WTC11 (cell line): ENCODE results near the gene TAF4. TPM values are rescaled to one million over a fixed set of nuclear protein-coding genes. Genes with fewer than 3 reads are reported as not detected.
A peak's percentile ranks its signal among the peaks of the same experiment; 100 is the strongest.

Experiments
- ATAC-seq: fragments of 200-7000 bp; cut with Tn5 transposase; 2 replicates; pipeline ENCODE4 v1.10.0; 2021; ENCODE audit warnings: mild to moderate bottlenecking, moderate library complexity
- CTCF ChIA-PET: fragments of 300-600 bp; sonication (Branson Sonifier 250); formaldehyde crosslinking; loops from one replicate; lab custom pipeline; 2021; ENCODE audit warnings: antibody characterized with exemption; lab: Charles Lee
- POLR2A ChIA-PET: fragments of 350-600 bp; sonication (Branson Sonifier 250); formaldehyde crosslinking; loops from one replicate; lab custom pipeline; 2021; ENCODE audit warnings: antibody characterized with exemption; lab: Charles Lee
- DNase-seq: peaks from one replicate; pipeline ENCODE4 v3.0.0; 2021; ENCODE audit warnings: low spot score
- H3K27ac Mint-ChIP-seq: 2 replicates; pipeline ENCODE4 v1.8.0; 2021; ENCODE audit warnings: mixed read lengths
- H3K27me3 Mint-ChIP-seq: 2 replicates; pipeline ENCODE4 v1.8.0; 2021; ENCODE audit warnings: low read depth, mild to moderate bottlenecking, moderate library complexity, mixed read lengths
- H3K36me3 Mint-ChIP-seq: 2 replicates; pipeline ENCODE4 v1.8.0; 2021; ENCODE audit warnings: mixed read lengths
- H3K4me1 Mint-ChIP-seq: 2 replicates; pipeline ENCODE4 v1.8.0; 2022; ENCODE audit warnings: mixed read lengths
- H3K4me3 Mint-ChIP-seq: 2 replicates; pipeline ENCODE4 v1.8.0; 2021; ENCODE audit warnings: mild to moderate bottlenecking, moderate library complexity, mixed read lengths
- H3K9me3 Mint-ChIP-seq: 2 replicates; pipeline ENCODE4 v1.8.0; 2021; ENCODE audit warnings: mixed read lengths
- CBFB ChIP-seq: sonication (generic); formaldehyde crosslinking; IDR thresholded peaks from 2 replicates; pipeline ENCODE4 v1.8.1; 2022; ENCODE audit warnings: mild to moderate bottlenecking, low read depth, missing genetic modification reagents
- ETV6 ChIP-seq: sonication (generic); formaldehyde crosslinking; IDR thresholded peaks from 2 replicates; pipeline ENCODE4 v1.8.1; 2022; ENCODE audit warnings: mild to moderate bottlenecking, missing genetic modification reagents
- FOXK1 ChIP-seq: sonication (generic); formaldehyde crosslinking; IDR thresholded peaks from 2 replicates; pipeline ENCODE4 v1.8.0; 2022; ENCODE audit warnings: mild to moderate bottlenecking, moderate library complexity, missing genetic modification reagents
- MYBL2 ChIP-seq: sonication (generic); formaldehyde crosslinking; IDR thresholded peaks from 2 replicates; pipeline ENCODE4 v1.8.1; 2023; ENCODE audit warnings: mild to moderate bottlenecking, moderate library complexity, missing genetic modification reagents
- NR1H2 ChIP-seq: sonication (generic); formaldehyde crosslinking; IDR thresholded peaks from 2 replicates; pipeline ENCODE4 v1.9.0; 2021; ENCODE audit warnings: mild to moderate bottlenecking, moderate library complexity, missing genetic modification reagents
- NR3C1 ChIP-seq: sonication (generic); formaldehyde crosslinking; conservative IDR thresholded peaks from 2 replicates; pipeline ENCODE4 v1.8.1; 2023; ENCODE audit warnings: low read depth, mild to moderate bottlenecking, missing genetic modification reagents
- OVOL2 ChIP-seq: fragments of 250-450 bp; sonication (Bioruptor Pico); IDR thresholded peaks from 2 replicates; pipeline ENCODE4 v1.9.0; 2021; ENCODE audit warnings: mild to moderate bottlenecking, borderline replicate concordance
- SMAD4 ChIP-seq: sonication (generic); formaldehyde crosslinking; IDR thresholded peaks from 2 replicates; pipeline ENCODE4 v1.8.0; 2022; ENCODE audit warnings: mild to moderate bottlenecking, missing genetic modification reagents
- SOX15 ChIP-seq: fragments of 250-450 bp; sonication (Bioruptor Pico); IDR thresholded peaks from 2 replicates; pipeline ENCODE4 v1.9.0; 2021; ENCODE audit warnings: mild to moderate bottlenecking
- SP1 ChIP-seq: sonication (generic); formaldehyde crosslinking; conservative IDR thresholded peaks from 2 replicates; pipeline ENCODE4 v1.8.1; 2022; ENCODE audit warnings: missing genetic modification reagents
- TP53 ChIP-seq: sonication (generic); formaldehyde crosslinking; IDR thresholded peaks from 2 replicates; pipeline ENCODE4 v1.8.1; 2023; ENCODE audit warnings: mild to moderate bottlenecking, missing genetic modification reagents
- ZBTB21 ChIP-seq: sonication (generic); formaldehyde crosslinking; IDR thresholded peaks from 2 replicates; pipeline ENCODE4 v1.8.1; 2023; ENCODE audit warnings: mild to moderate bottlenecking, missing genetic modification reagents, borderline replicate concordance
- ZNF138 ChIP-seq: sonication (generic); formaldehyde crosslinking; conservative IDR thresholded peaks from 2 replicates; pipeline ENCODE4 v1.8.1; 2022; ENCODE audit warnings: mild to moderate bottlenecking, moderate library complexity, missing genetic modification reagents
- ZNF317 ChIP-seq: sonication (generic); formaldehyde crosslinking; IDR thresholded peaks from 2 replicates; pipeline ENCODE4 v1.8.1; 2023; ENCODE audit warnings: low read depth, mild to moderate bottlenecking, moderate library complexity, missing genetic modification reagents, borderline replicate concordance
- total RNA-seq: library from RNA; stranded (reverse); gene quantifications from 3 replicates; pipeline ENCODE4 v1.2.3, GENCODE V29; 2021
- TF ChIP-seq, protein P1 (sequence below): sonication (generic); formaldehyde crosslinking; conservative IDR thresholded peaks from 2 replicates; pipeline ENCODE4 v1.8.1; 2023; ENCODE audit warnings: mild to moderate bottlenecking, low read depth, missing genetic modification reagents, moderate library complexity
- TF ChIP-seq, protein P2 (sequence below): sonication (generic); formaldehyde crosslinking; IDR thresholded peaks from 2 replicates; pipeline ENCODE4 v1.8.0; 2023; ENCODE audit warnings: missing genetic modification reagents
- TF ChIP-seq, protein P3 (sequence below): sonication (generic); formaldehyde crosslinking; IDR thresholded peaks from 2 replicates; pipeline ENCODE4 v1.8.0; 2022; ENCODE audit warnings: mild to moderate bottlenecking, missing genetic modification reagents
- TF ChIP-seq, protein P4 (sequence below): sonication (generic); formaldehyde crosslinking; IDR thresholded peaks from 2 replicates; pipeline ENCODE4 v1.8.1; 2022; ENCODE audit warnings: low read depth, missing genetic modification reagents, borderline replicate concordance
- TF ChIP-seq, protein P5 (sequence below): sonication (generic); formaldehyde crosslinking; IDR thresholded peaks from 2 replicates; pipeline ENCODE4 v1.8.0; 2023; ENCODE audit warnings: missing genetic modification reagents, mild to moderate bottlenecking, borderline replicate concordance
- TF ChIP-seq, protein P6 (sequence below): sonication (generic); formaldehyde crosslinking; IDR thresholded peaks from 2 replicates; pipeline ENCODE4 v1.8.1; 2022; ENCODE audit warnings: mild to moderate bottlenecking, moderate library complexity, missing genetic modification reagents

The TAF4 gene
- total RNA-seq, 1 experiment from 2014 or later: 34.4 TPM

DNA sequence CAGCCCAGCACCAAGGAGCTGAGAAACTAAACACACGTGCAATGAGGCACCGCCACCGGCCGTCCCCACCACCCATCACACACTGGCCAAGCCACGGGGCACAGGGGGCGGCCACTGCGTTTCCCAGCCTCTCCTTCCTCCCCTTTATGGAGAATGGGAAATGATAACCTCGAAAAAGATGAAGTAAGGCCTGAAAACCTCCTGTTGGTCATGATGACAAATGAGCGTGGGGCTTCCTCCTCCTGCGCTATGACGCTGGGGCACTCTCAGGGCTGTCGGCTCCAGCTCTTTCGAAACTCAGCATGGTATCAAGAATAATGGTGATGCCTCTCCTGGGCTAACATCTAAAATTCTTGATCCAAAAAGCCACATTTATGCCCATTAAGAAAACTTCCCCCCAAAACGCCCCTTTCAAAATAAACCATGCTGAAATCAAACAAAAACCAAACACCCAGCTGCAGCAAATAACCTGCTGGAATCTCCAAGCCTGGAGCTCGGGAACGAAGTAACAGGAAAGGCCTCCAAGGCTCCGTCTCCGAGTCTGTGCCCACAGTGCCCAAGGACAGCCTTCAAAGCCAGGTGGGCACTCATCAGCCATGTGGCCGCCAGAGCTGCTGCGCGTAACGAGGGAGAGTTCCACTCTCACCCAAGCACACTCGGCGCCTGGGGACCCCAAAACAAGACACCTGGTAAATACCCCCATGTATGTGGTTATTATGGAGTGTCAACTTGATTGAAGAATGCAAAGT is 50.0 kb downstream of the TAF4 start (continued):
- TF ChIP-seq, protein P1, sequence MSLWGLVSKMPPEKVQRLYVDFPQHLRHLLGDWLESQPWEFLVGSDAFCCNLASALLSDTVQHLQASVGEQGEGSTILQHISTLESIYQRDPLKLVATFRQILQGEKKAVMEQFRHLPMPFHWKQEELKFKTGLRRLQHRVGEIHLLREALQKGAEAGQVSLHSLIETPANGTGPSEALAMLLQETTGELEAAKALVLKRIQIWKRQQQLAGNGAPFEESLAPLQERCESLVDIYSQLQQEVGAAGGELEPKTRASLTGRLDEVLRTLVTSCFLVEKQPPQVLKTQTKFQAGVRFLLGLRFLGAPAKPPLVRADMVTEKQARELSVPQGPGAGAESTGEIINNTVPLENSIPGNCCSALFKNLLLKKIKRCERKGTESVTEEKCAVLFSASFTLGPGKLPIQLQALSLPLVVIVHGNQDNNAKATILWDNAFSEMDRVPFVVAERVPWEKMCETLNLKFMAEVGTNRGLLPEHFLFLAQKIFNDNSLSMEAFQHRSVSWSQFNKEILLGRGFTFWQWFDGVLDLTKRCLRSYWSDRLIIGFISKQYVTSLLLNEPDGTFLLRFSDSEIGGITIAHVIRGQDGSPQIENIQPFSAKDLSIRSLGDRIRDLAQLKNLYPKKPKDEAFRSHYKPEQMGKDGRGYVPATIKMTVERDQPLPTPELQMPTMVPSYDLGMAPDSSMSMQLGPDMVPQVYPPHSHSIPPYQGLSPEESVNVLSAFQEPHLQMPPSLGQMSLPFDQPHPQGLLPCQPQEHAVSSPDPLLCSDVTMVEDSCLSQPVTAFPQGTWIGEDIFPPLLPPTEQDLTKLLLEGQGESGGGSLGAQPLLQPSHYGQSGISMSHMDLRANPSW (CRISPR knock-in tag): no peak

DNA sequence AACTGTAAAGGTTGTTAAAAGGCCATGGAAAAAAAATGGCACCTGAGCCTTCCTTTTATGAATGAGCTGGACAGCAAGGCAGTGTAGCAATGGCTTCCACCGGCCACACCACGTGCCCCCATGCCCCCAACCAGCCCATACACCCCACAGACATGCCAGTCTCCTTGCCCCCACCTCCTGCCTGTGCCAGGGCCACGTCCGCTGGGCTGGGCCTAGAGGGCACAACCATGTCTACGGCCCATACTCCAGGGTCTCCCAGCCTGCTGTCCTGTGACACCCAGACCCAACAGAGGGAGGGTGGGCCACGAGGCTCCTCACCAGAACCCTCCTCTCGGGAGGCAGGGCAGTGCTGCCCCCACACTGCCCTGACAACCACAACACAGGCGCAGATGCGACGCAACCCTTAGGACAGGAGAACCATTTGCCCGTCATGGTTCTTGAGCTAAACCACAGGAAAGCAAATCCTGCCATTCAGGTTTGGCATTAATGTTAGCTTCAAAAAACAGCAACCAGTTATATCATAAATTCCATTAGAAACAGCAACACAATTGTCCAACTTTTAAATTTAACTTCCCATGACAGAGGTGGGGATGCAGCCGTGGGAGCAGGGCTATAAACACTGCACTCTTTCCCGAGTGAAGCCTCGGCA is 50.7 kb downstream of the TAF4 start:
- TF ChIP-seq NR1H2 (CRISPR knock-in tag): no peak
- no peak for TF ChIP-seq OVOL2
- no peak for TF ChIP-seq TP53 (CRISPR knock-in tag)
- no peak for TF ChIP-seq MYBL2
- no peak for TF ChIP-seq NR3C1 (CRISPR knock-in tag)
- TF ChIP-seq CBFB (CRISPR knock-in tag): no peak
- no peak for TF ChIP-seq SOX15 (CRISPR knock-in tag)
- TF ChIP-seq, protein P2, sequence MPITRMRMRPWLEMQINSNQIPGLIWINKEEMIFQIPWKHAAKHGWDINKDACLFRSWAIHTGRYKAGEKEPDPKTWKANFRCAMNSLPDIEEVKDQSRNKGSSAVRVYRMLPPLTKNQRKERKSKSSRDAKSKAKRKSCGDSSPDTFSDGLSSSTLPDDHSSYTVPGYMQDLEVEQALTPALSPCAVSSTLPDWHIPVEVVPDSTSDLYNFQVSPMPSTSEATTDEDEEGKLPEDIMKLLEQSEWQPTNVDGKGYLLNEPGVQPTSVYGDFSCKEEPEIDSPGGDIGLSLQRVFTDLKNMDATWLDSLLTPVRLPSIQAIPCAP (CRISPR knock-in tag): no peak
- no peak for TF ChIP-seq ZNF138 (CRISPR knock-in tag)
- no peak for TF ChIP-seq ZBTB21
- TF ChIP-seq, protein P3, sequence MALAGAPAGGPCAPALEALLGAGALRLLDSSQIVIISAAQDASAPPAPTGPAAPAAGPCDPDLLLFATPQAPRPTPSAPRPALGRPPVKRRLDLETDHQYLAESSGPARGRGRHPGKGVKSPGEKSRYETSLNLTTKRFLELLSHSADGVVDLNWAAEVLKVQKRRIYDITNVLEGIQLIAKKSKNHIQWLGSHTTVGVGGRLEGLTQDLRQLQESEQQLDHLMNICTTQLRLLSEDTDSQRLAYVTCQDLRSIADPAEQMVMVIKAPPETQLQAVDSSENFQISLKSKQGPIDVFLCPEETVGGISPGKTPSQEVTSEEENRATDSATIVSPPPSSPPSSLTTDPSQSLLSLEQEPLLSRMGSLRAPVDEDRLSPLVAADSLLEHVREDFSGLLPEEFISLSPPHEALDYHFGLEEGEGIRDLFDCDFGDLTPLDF (CRISPR knock-in tag): no peak
- no peak for TF ChIP-seq FOXK1 (CRISPR knock-in tag)
- TF ChIP-seq, protein P4, sequence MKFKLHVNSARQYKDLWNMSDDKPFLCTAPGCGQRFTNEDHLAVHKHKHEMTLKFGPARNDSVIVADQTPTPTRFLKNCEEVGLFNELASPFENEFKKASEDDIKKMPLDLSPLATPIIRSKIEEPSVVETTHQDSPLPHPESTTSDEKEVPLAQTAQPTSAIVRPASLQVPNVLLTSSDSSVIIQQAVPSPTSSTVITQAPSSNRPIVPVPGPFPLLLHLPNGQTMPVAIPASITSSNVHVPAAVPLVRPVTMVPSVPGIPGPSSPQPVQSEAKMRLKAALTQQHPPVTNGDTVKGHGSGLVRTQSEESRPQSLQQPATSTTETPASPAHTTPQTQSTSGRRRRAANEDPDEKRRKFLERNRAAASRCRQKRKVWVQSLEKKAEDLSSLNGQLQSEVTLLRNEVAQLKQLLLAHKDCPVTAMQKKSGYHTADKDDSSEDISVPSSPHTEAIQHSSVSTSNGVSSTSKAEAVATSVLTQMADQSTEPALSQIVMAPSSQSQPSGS: no peak
- no peak for TF ChIP-seq ZNF317
- TF ChIP-seq, protein P5, sequence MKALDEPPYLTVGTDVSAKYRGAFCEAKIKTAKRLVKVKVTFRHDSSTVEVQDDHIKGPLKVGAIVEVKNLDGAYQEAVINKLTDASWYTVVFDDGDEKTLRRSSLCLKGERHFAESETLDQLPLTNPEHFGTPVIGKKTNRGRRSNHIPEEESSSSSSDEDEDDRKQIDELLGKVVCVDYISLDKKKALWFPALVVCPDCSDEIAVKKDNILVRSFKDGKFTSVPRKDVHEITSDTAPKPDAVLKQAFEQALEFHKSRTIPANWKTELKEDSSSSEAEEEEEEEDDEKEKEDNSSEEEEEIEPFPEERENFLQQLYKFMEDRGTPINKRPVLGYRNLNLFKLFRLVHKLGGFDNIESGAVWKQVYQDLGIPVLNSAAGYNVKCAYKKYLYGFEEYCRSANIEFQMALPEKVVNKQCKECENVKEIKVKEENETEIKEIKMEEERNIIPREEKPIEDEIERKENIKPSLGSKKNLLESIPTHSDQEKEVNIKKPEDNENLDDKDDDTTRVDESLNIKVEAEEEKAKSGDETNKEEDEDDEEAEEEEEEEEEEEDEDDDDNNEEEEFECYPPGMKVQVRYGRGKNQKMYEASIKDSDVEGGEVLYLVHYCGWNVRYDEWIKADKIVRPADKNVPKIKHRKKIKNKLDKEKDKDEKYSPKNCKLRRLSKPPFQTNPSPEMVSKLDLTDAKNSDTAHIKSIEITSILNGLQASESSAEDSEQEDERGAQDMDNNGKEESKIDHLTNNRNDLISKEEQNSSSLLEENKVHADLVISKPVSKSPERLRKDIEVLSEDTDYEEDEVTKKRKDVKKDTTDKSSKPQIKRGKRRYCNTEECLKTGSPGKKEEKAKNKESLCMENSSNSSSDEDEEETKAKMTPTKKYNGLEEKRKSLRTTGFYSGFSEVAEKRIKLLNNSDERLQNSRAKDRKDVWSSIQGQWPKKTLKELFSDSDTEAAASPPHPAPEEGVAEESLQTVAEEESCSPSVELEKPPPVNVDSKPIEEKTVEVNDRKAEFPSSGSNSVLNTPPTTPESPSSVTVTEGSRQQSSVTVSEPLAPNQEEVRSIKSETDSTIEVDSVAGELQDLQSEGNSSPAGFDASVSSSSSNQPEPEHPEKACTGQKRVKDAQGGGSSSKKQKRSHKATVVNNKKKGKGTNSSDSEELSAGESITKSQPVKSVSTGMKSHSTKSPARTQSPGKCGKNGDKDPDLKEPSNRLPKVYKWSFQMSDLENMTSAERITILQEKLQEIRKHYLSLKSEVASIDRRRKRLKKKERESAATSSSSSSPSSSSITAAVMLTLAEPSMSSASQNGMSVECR (CRISPR knock-in tag): no peak
- TF ChIP-seq SMAD4 (CRISPR knock-in tag): no peak
- TF ChIP-seq, protein P1 (CRISPR knock-in tag): no peak
- no peak for TF ChIP-seq SP1 (CRISPR knock-in tag)
- TF ChIP-seq, protein P6, sequence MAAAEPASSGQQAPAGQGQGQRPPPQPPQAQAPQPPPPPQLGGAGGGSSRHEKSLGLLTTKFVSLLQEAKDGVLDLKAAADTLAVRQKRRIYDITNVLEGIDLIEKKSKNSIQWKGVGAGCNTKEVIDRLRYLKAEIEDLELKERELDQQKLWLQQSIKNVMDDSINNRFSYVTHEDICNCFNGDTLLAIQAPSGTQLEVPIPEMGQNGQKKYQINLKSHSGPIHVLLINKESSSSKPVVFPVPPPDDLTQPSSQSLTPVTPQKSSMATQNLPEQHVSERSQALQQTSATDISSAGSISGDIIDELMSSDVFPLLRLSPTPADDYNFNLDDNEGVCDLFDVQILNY (CRISPR knock-in tag): no peak
- no peak for TF ChIP-seq ETV6 (CRISPR knock-in tag)
- H3K4me3 Mint-ChIP-seq: no peak overlapping the region
- peaks cover 11% of the 10 kb centered on the region for H3K36me3 Mint-ChIP-seq
- H3K27me3 Mint-ChIP-seq: no peaks in the 10 kb centered on the region
- ATAC-seq: no peak
- ChIA-PET CTCF (interaction anchor here (0.6 to 1.3 kb wide), 3 partner anchors 12 to 142 kb away, joined by 3 to 4 read pairs (median 4); no protein-coding TSS in a partner anchor), POLR2A (interaction anchor here (1.5 kb wide), 1 partner anchor 75 kb away, joined by 3 read pairs; no protein-coding TSS in a partner anchor)
- DNase-seq: no peak
- no peaks in the 10 kb centered on the region for H3K9me3 Mint-ChIP-seq
- peak overlapping the region; percentile 82 for H3K27ac Mint-ChIP-seq
- H3K4me1 Mint-ChIP-seq: peaks cover 6% of the 10 kb centered on the region
